CD4-positive, alpha-beta memory T cell (primary cell): ENCODE data around the gene NASP. TPM values are rescaled to one million over a fixed set of nuclear protein-coding genes. Genes with fewer than 3 reads are reported as not detected.

ENCODE experiments used
- CTCF ChIA-PET: fragments of 350-600 bp; sonication (Branson Sonifier 250); formaldehyde crosslinking; loops from one replicate; lab custom pipeline; 2021; ENCODE audit warnings: inconsistent platforms; ENCODE audit not compliant: partially characterized antibody; lab: Charles Lee
- POLR2A ChIA-PET: fragments of 350-600 bp; sonication (Branson Sonifier 250); formaldehyde crosslinking; loops from one replicate; lab custom pipeline; 2021; ENCODE audit not compliant: partially characterized antibody; lab: Charles Lee
- DNase-seq, 5 donors: peaks; one replicate each; pipeline versions ENCODE4 v3.0.0 to v3.0.0-alpha.2; 2020 to 2022; ENCODE audit warnings: mixed read lengths in 1 of 5
- H3K27ac ChIP-seq: one replicate; pipeline ENCODE4 v1.7.0; 2013; ENCODE audit warnings: low read depth, low read length
- H3K27me3 ChIP-seq: 2 replicates; pipeline ENCODE4 v1.7.0; 2013; ENCODE audit warnings: mild to moderate bottlenecking, low read length, moderate library complexity; ENCODE audit not compliant: insufficient read depth
- H3K36me3 ChIP-seq: 2 replicates; pipeline ENCODE4 v1.7.0; 2013; ENCODE audit warnings: mild to moderate bottlenecking, low read length, moderate library complexity; ENCODE audit not compliant: insufficient read depth
- H3K4me1 ChIP-seq: 2 replicates; pipeline ENCODE4 v1.7.0; 2013; ENCODE audit warnings: mild to moderate bottlenecking, low read length, moderate library complexity; ENCODE audit not compliant: insufficient read depth
- H3K4me3 ChIP-seq, 2 donors: one replicate each; pipeline ENCODE4 v1.7.0; 2013; ENCODE audit warnings: low read length in 2 of 2, mild to moderate bottlenecking in 1 of 2
- H3K9me3 ChIP-seq, 2 donors: one replicate each; pipeline ENCODE4 v1.7.0; 2013; ENCODE audit warnings: low read length in 2 of 2, control low read depth in 1 of 2; ENCODE audit not compliant: control insufficient read depth in 1 of 2
- H3K27ac Mint-ChIP-seq, 7 donors: one replicate each; pipeline ENCODE4 v1.8.0; 2020 to 2021; ENCODE audit warnings: mixed read lengths in 7 of 7, mild to moderate bottlenecking in 6 of 7, inconsistent platforms in 3 of 7, moderate library complexity in 3 of 7
- H3K27me3 Mint-ChIP-seq, 2 donors: one replicate each; pipeline ENCODE4 v1.8.0; 2020 to 2021; ENCODE audit warnings: mixed read lengths in 2 of 2
- H3K36me3 Mint-ChIP-seq, 2 donors: one replicate each; pipeline ENCODE4 v1.8.0; 2020 to 2021; ENCODE audit warnings: mixed read lengths in 2 of 2, inconsistent platforms in 1 of 2, mild to moderate bottlenecking in 1 of 2
- H3K4me1 Mint-ChIP-seq, 4 donors: one replicate each; pipeline ENCODE4 v1.8.0; 2020 to 2021; ENCODE audit warnings: mixed read lengths in 4 of 4, mild to moderate bottlenecking in 1 of 4
- H3K4me3 Mint-ChIP-seq, 8 donors: one replicate each; pipeline ENCODE4 v1.8.0; 2020 to 2021; ENCODE audit warnings: mixed read lengths in 8 of 8, mild to moderate bottlenecking in 7 of 8, moderate library complexity in 6 of 8, inconsistent platforms in 3 of 8
- H3K9me3 Mint-ChIP-seq, 8 donors: one replicate each; pipeline ENCODE4 v1.8.0; 2020 to 2021; ENCODE audit warnings: mixed read lengths in 8 of 8, mild to moderate bottlenecking in 5 of 8, inconsistent platforms in 3 of 8, moderate library complexity in 1 of 8
- intact Hi-C: fragments of 100-400 bp; cut with micrococcal nuclease; formaldehyde crosslinking; loops from one replicate; pipeline ENCODE4 v1.15.1; 2023
- polyA plus RNA-seq, 2 donors: library from polyadenylated mRNA; unstranded; fragments of 300-500 nt; fragmentation: Illumina TruSeq; gene quantifications; one replicate each; pipeline ENCODE4 v1.2.3, GENCODE V29; 2021
- total RNA-seq, 2 experiments: library from RNA; stranded (reverse); gene quantifications; one replicate each; pipeline ENCODE4 v1.2.3, GENCODE V29; 2021

The NASP gene
- total and polyA plus RNA-seq, 4 experiments from 2014 or later = 57.1 to 93.9 (median 90.4) TPM

GRCh38 chr1:45544530-45544929 is 39.3 kb upstream of the NASP start:
- Mint-ChIP-seq H3K4me1 (peaks cover 21 to 36% (median 28%) of the 10 kb centered on the region in 4 donors), H3K9me3 (no peaks in the 10 kb centered on the region), H3K36me3 (no peaks in the 10 kb centered on the region), H3K27me3 (no peaks in the 10 kb centered on the region), H3K4me3 (no peak overlapping the region), H3K27ac (peak overlapping the region in 4 of 7 donors; percentile 36 to 96 (median 76))
- CTCF ChIA-PET = interaction anchor here (0.9 to 5.9 kb wide), 6 partner anchors 9 to 41 kb away, joined by 3 to 26 read pairs (median 3); no protein-coding TSS in a partner anchor
- no peaks in the 10 kb centered on the region for H3K9me3 ChIP-seq
- peak overlapping the region; percentile 55 for H3K27ac ChIP-seq
- POLR2A ChIA-PET = interaction anchor here (0.6 to 6.6 kb wide), 7 partner anchors 9 to 769 kb away, joined by 3 to 46 read pairs (median 4); partner anchors contain the start of genes NASP, PRDX1 and RPS8
- H3K36me3 ChIP-seq = no peaks in the 10 kb centered on the region
- intact Hi-C loops = no loop called here
- H3K4me3 ChIP-seq = no peak overlapping the region
- H3K27me3 ChIP-seq = no peaks in the 10 kb centered on the region
- no peak for DNase-seq
- peaks cover 31% of the 10 kb centered on the region for H3K4me1 ChIP-seq

GRCh38 chr1:45545019-45545493 is 38.8 kb upstream of the NASP start:
- intact Hi-C loops = no loop called here
- no peaks in the 10 kb centered on the region for H3K9me3 Mint-ChIP-seq
- Histone ChIP-seq H3K4me3 (no peak overlapping the region), H3K27me3 (no peaks in the 10 kb centered on the region), H3K27ac (no peak overlapping the region), H3K4me1 (peaks cover 31% of the 10 kb centered on the region), H3K36me3 (no peaks in the 10 kb centered on the region), H3K9me3 (no peaks in the 10 kb centered on the region)
- peaks cover 21 to 36% (median 28%) of the 10 kb centered on the region in 4 donors for H3K4me1 Mint-ChIP-seq
- no peaks in the 10 kb centered on the region for H3K27me3 Mint-ChIP-seq
- POLR2A ChIA-PET = interaction anchor here (0.6 to 6.6 kb wide), 6 partner anchors 8 to 770 kb away, joined by 3 to 46 read pairs (median 4); partner anchors contain the start of genes NASP, PRDX1 and RPS8
- DNase-seq = no peak
- peak overlapping the region in 2 of 8 donors; percentile 17 to 27 for H3K4me3 Mint-ChIP-seq
- CTCF ChIA-PET = interaction anchor here (0.9 to 5.9 kb wide), 6 partner anchors 9 to 40 kb away, joined by 3 to 26 read pairs (median 3); no protein-coding TSS in a partner anchor
- H3K27ac Mint-ChIP-seq = peak overlapping the region; percentile 14 to 86 (median 84)
- H3K36me3 Mint-ChIP-seq = no peaks in the 10 kb centered on the region

DNA sequence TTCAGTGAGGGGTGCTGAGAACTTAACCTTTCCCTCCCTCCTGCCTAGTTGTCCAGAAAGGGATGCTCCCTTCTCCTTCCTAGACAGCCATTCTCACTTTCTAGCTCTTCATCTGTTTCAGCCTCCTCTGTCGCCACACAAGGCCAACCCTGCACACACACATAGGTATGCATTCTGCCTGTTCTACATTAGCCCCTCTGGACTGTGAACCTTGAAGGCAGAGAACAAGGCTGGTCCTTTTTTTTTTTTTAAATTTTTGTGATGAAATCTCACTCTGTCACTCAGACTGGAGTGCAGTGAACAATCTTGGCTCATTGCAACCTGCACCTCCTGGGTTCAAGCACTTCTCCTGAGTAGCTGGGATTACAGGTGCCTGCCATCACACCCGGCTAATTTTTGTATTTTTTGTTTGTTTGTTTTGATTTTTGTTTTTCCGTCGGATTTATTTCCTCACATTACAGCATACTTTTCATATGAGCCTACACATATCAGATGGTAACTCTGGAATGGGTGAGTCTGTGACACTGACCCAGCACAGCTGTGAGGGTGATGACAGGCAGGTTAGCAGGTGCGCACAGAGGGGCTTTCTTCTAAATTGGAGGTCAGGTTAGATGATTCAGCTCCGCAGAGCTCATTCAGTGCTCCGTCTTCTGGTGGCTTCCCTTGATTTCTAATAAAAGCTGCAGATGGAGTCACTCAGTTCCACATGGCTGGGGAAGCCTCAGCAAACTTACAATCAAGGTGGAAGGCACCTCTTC is 38.1 kb upstream of the NASP start:
- H3K4me1 Mint-ChIP-seq = peaks cover 25 to 41% (median 31%) of the 10 kb centered on the region in 4 donors
- peaks cover 0 to 2% of the 10 kb centered on the region in 2 donors for H3K36me3 Mint-ChIP-seq
- no peaks in the 10 kb centered on the region for H3K36me3 ChIP-seq
- no peak for DNase-seq
- no peaks in the 10 kb centered on the region for H3K27me3 ChIP-seq
- no peaks in the 10 kb centered on the region for H3K27me3 Mint-ChIP-seq
- H3K9me3 ChIP-seq = no peaks in the 10 kb centered on the region
- CTCF ChIA-PET = interaction anchor here (1.1 to 5.9 kb wide), 4 partner anchors 10 to 40 kb away, joined by 3 to 26 read pairs (median 4); no protein-coding TSS in a partner anchor
- H3K4me3 ChIP-seq = no peak overlapping the region
- H3K27ac Mint-ChIP-seq = peak overlapping the region; percentile 14 to 86 (median 84)
- no peaks in the 10 kb centered on the region for H3K9me3 Mint-ChIP-seq
- H3K4me1 ChIP-seq = peaks cover 35% of the 10 kb centered on the region
- POLR2A ChIA-PET = interaction anchor here (0.8 to 6.6 kb wide), 4 partner anchors 8 to 770 kb away, joined by 3 to 46 read pairs (median 4); partner anchors contain the start of genes PRDX1 and RPS8
- intact Hi-C loops = no loop called here
- H3K4me3 Mint-ChIP-seq = peak overlapping the region in 1 of 8 donors; percentile 17
- no peak overlapping the region for H3K27ac ChIP-seq

GRCh38 chr1:45550401-45551351 is 33.2 kb upstream of the NASP start, which contains the start of gene AKR1A1:
Gene AKR1A1 (plus strand): TSS chr1:45550826. CDS start chr1:45561795, 10,969 bp downstream.
- DNase-seq = peak; percentile 86 to 89 (median 88)
- no peaks in the 10 kb centered on the region for H3K9me3 Mint-ChIP-seq
- H3K4me1 ChIP-seq = peaks cover 23% of the 10 kb centered on the region
- ChIA-PET CTCF (interaction anchor here (0.5 to 1.5 kb wide), 11 partner anchors 10 to 837 kb away, joined by 3 to 9 read pairs (median 3); partner anchors contain the start of genes CCDC163, MMACHC and PRDX1), POLR2A (interaction anchor here (0.8 to 2.9 kb wide), 21 partner anchors 9 to 919 kb away, joined by 3 to 75 read pairs (median 5); partner anchors contain the start of genes CCDC163, GPBP1L1, HECTD3 and IPP)
- peak within 1 kb of the TSS; percentile 92 to 98 (median 97) for H3K27ac Mint-ChIP-seq
- peaks cover 14 to 31% (median 22%) of the 10 kb centered on the region in 4 donors for H3K4me1 Mint-ChIP-seq
- H3K27ac ChIP-seq = peak within 1 kb of the TSS; percentile 79
- no peaks in the 10 kb centered on the region for H3K27me3 ChIP-seq
- no peaks in the 10 kb centered on the region for H3K9me3 ChIP-seq
- intact Hi-C loops = loop anchor here (1.0 to 2.0 kb wide), 4 partner anchors 20 to 50 kb away; partner anchors contain the start of genes CCDC163 and MMACHC
- H3K36me3 ChIP-seq = peaks cover 4% of the 10 kb centered on the region
- peak within 1 kb of the TSS; percentile 95 to 98 (median 96) for H3K4me3 Mint-ChIP-seq
- H3K27me3 Mint-ChIP-seq = no peaks in the 10 kb centered on the region
- H3K36me3 Mint-ChIP-seq = peaks cover 4 to 9% of the 10 kb centered on the region in 2 donors
- H3K4me3 ChIP-seq = peak within 1 kb of the TSS; percentile 82 to 87

DNA sequence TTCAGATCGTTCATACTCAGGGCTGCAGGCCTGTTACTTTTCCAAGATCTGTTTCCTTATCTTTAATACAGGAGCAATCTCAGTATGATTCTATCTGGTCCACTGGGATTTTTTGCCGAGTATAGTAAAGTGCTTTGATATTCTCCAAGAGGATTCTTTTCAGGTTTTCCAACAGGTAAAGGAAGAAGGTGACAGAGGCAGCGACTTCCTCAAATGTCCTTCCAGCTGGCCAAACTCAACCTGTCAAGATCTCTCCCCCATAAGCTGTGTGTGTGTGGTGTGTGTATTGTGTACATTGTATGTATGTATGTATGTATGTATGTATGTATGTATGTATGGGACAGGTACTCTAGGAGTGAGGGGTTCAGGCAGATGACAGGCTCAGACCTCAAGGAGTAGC is 32.2 kb upstream of the NASP start:
- CTCF ChIA-PET = interaction anchor here (0.5 to 1.5 kb wide), 10 partner anchors 9 to 838 kb away, joined by 3 to 9 read pairs (median 3); partner anchors contain the start of genes CCDC163 and MMACHC
- no peaks in the 10 kb centered on the region for H3K27me3 Mint-ChIP-seq

GRCh38 chr1:45552331-45552730 is 31.5 kb upstream of the NASP start:
- Mint-ChIP-seq H3K27ac (peak overlapping the region in 5 of 7 donors; percentile 2 to 80 (median 62)), H3K9me3 (no peaks in the 10 kb centered on the region), H3K4me1 (peaks cover 15 to 31% (median 23%) of the 10 kb centered on the region in 4 donors), H3K4me3 (peak overlapping the region in 4 of 8 donors; percentile 17 to 60 (median 26)), H3K36me3 (peaks cover 4 to 14% of the 10 kb centered on the region in 2 donors), H3K27me3 (no peaks in the 10 kb centered on the region)
- H3K27me3 ChIP-seq = no peaks in the 10 kb centered on the region
- no peak overlapping the region for H3K27ac ChIP-seq
- POLR2A ChIA-PET = interaction anchor here (2.7 to 2.9 kb wide), 2 partner anchors 31 kb away, joined by 20 to 75 read pairs; partner anchors contain the start of genes NASP and PRDX1
- H3K9me3 ChIP-seq = no peaks in the 10 kb centered on the region
- peaks cover 4% of the 10 kb centered on the region for H3K36me3 ChIP-seq
- intact Hi-C loops = no loop called here
- CTCF ChIA-PET = interaction anchor here (1.3 kb wide), 1 partner anchor 53 kb away, joined by 3 read pairs; the partner anchor contains the start of genes CCDC163 and MMACHC
- DNase-seq = no peak
- peaks cover 23% of the 10 kb centered on the region for H3K4me1 ChIP-seq
- no peak overlapping the region for H3K4me3 ChIP-seq

More for the DNA sequence above, 32.2 kb upstream of the NASP start:
- Mint-ChIP-seq H3K4me3 (peak overlapping the region; percentile 95 to 98 (median 96)), H3K9me3 (no peaks in the 10 kb centered on the region), H3K27ac (peak overlapping the region; percentile 92 to 98 (median 97)), H3K4me1 (peaks cover 14 to 31% (median 22%) of the 10 kb centered on the region in 4 donors), H3K36me3 (peaks cover 4 to 13% of the 10 kb centered on the region in 2 donors)
- no peak for DNase-seq
- POLR2A ChIA-PET = interaction anchor here (0.8 to 2.9 kb wide), 18 partner anchors 10 to 776 kb away, joined by 3 to 75 read pairs (median 6); partner anchors contain the start of genes CCDC163, HECTD3, IPP and MMACHC
- intact Hi-C loops = loop anchor here (1.0 to 2.0 kb wide), 2 partner anchors 19 to 29 kb away; no protein-coding TSS in a partner anchor
- no peaks in the 10 kb centered on the region for H3K27me3 ChIP-seq
- H3K9me3 ChIP-seq = no peaks in the 10 kb centered on the region
- peaks cover 23% of the 10 kb centered on the region for H3K4me1 ChIP-seq
- H3K27ac ChIP-seq = peak overlapping the region; percentile 79
- peak overlapping the region; percentile 82 to 87 for H3K4me3 ChIP-seq
- peaks cover 4% of the 10 kb centered on the region for H3K36me3 ChIP-seq
